Measurements from ENCODE around the gene GALNT9.
"Not testable (repeated sequence)": the region's sequence is repeated elsewhere in the genome, so short reads cannot be mapped to it uniquely, and the experiment has no call there.

DNA sequence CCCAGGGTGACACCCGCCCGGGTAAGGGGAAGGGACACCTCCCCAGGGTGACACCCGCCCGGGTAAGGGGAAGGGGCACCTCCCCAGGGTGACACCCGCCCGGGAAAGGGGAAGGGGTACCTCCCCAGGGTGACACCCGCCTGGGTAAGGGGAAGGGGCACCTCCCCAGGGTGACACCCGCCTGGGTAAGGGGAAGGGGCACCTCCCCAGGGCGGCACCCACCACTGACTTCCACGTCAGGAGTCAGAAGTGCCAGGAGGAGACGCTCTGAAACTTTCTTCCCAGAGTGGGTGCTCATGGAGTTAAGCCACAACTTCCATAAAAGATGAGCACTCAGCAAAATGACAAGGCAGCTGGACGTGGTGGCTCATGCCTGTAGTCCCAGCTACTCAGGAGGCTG, 109.6 kb downstream of the GALNT9 start:
- not testable (repeated sequence) for TF ChIP-seq EZH2phosphoT487 (IDR thresholded peaks at IDR 0.05; ENCODE audit: insufficient read depth, low read depth); EZH2 (IDR thresholded peaks at IDR 0.05; ENCODE audit: insufficient read depth, poor library complexity, severe bottlenecking)
